SJCRH30 (cell line): ENCODE results near the gene ZBTB3. TPM values are rescaled to one million over a fixed set of nuclear protein-coding genes. Genes with fewer than 3 reads are reported as not detected.
"Not testable (repeated sequence)": the region's sequence is repeated elsewhere in the genome, so short reads cannot be mapped to it uniquely, and the experiment has no call there.

Experiments used
- DNase-seq, 2 experiments: peaks; one replicate each; pipeline ENCODE4 v3.0.0-alpha.2; 2015 to 2020
- H3K27ac ChIP-seq: fragments of 250-450 bp; sonication (Bioruptor Pico); 2 replicates; pipeline ENCODE4 v1.5.1; 2020; ENCODE audit warnings: mild to moderate bottlenecking, moderate library complexity
- H3K27me3 ChIP-seq: fragments of 250-450 bp; sonication (Bioruptor Pico); 2 replicates; pipeline ENCODE4 v1.5.1; 2020; ENCODE audit warnings: mild to moderate bottlenecking, moderate library complexity
- H3K36me3 ChIP-seq: fragments of 250-450 bp; sonication (Bioruptor Pico); 2 replicates; pipeline ENCODE4 v1.5.1; 2020; ENCODE audit warnings: mild to moderate bottlenecking, moderate library complexity
- H3K4me1 ChIP-seq: fragments of 250-450 bp; sonication (Bioruptor Pico); 2 replicates; pipeline ENCODE4 v1.5.1; 2020; ENCODE audit warnings: mild to moderate bottlenecking, moderate library complexity
- H3K4me3 ChIP-seq: fragments of 250-450 bp; sonication (Bioruptor Pico); 2 replicates; pipeline ENCODE4 v1.5.1; 2020; ENCODE audit warnings: mild to moderate bottlenecking, moderate library complexity
- H3K9me3 ChIP-seq: fragments of 250-450 bp; sonication (Bioruptor Pico); replicated peaks from 2 replicates; pipeline ENCODE4 v1.5.1; 2020; ENCODE audit warnings: mild to moderate bottlenecking, moderate library complexity
- total RNA-seq: library from RNA; depleted of rRNA; stranded (reverse); fragments of >200 nt; shearing (Covaris generic); gene quantifications from 2 replicates; pipeline ENCODE4 v1.2.3, GENCODE V29; 2014

ZBTB3 gene
- total RNA-seq, 1 experiment from 2014 or later = 7.6 TPM

DNA sequence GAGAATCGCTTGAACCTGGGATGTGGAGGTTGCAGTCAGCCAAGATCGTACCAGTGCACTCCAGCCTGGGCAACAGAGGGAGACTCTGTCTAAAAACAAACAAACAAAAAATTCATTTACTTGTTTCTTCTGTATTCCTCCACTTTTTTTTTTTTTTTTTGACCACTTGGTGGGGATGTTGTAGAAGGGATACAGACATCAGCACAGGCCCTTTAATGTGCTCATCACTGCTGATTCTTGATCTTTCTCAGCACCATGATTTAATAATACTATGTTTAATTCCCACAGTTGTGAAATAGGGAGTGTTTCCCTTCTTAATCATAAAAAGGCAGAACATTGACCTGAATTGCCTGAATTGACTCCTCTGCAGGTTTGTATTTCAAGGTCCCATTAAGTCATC lies 21.1 kb downstream of the ZBTB3 start:
- H3K4me1 ChIP-seq = no peaks in the 10 kb centered on the region
- H3K36me3 ChIP-seq = peaks cover 25% of the 10 kb centered on the region
- H3K9me3 ChIP-seq = no peaks in the 10 kb centered on the region
- H3K27ac ChIP-seq = no peak overlapping the region
- H3K4me3 ChIP-seq = no peak overlapping the region
- no peak for DNase-seq
- no peaks in the 10 kb centered on the region for H3K27me3 ChIP-seq

DNA sequence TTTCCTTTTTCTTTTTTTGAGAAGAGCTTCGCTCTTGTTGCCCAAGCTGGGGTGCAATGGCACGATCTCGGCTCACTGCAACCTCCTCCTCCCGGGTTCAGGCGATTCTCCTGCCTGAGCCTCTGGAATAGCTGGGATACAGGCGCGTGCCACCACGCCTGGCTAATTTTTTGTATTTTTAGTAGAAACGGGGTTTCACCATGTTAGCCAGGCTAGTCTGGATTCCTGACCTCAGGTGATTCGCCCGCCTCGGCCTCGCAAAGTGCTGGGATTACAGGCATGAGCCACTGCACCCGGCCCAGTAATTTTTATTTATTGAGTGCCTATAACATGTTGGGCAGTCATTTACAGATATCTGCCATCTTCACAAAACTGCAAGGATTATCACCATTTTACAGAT lies 23.9 kb downstream of the ZBTB3 start:
- not testable (repeated sequence) for H3K4me3 ChIP-seq, H3K9me3 ChIP-seq, H3K4me1 ChIP-seq, H3K27ac ChIP-seq, DNase-seq, H3K27me3 ChIP-seq
- peaks cover 22% of the 10 kb centered on the region for H3K36me3 ChIP-seq

DNA sequence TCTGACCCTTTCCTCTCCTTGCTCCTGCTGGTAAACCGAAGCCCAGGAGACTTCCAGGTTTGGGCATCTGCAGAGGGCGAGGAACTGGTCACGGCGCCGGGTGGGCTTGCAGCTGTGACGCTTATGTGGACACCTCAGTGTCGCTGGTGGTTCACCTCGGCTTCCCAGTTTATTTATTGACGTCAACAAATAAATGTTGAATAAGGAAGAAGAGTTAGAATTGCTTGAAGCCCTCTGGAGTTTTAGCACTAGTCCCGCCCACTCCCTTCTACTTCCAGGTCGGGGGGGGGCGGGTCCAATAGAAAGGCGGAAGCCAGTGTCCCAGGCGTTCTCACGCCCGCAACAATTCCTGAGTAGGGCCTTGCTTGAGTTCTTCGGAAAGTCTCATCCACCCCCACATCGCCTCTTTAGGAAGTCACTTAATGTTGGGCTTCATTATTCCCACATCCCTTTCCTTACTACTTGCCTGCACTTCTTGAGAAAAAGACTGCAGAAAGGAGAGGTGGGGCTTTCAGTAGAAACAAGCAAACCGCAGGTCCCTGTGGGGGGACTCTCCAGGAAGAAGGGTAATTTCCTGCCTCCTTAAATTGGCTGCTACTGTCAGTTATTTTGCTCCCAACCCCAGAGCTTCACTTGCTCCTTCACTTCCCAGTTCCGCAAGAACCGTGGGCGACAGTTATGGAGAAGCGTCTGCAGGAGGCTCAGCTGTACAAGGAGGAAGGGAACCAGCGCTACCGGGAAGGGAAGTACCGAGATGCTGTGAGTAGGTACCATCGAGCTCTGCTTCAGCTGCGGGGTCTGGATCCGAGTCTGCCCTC lies 25.6 kb downstream of the ZBTB3 start, which contains the start of gene TTC9C:
Gene TTC9C, plus strand, starts transcription at position 316 of the 818 bp plus-strand sequence. Its CDS starts 363 bp downstream, at position 679.
- Histone ChIP-seq H3K27ac (peak within 1 kb of the TSS; percentile 93), H3K36me3 (peaks cover 33% of the 10 kb centered on the region)

DNA sequence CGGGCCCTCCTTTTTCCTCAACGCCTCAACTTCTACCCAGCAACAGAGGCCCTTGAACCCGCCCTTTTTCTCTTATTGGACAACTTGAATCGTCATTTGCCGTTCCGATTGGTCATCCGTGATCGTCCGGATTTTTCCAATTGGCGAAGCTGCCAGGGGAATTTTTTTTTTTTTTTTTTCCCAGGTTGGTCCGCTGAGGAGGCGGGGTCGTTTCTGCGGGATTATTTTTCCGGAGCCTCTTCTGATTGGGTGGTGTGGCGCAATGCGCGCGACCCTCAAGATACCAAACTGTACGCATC lies 26.1 kb downstream of the ZBTB3 start:
- Histone ChIP-seq H3K27ac (peak overlapping the region; percentile 93), H3K36me3 (peaks cover 34% of the 10 kb centered on the region), H3K27me3 (no peaks in the 10 kb centered on the region), H3K9me3 (no peaks in the 10 kb centered on the region), H3K4me1 (no peaks in the 10 kb centered on the region; the same call in 1 of the 2 replicates), H3K4me3 (peak overlapping the region; percentile 79)
- peak; percentile 94 to 98 for DNase-seq

More for the DNA sequence above, 25.6 kb downstream of the ZBTB3 start, which contains the start of gene TTC9C:
- peak; percentile 87 to 91 for DNase-seq
- Histone ChIP-seq H3K9me3 (no peaks in the 10 kb centered on the region), H3K4me1 (no peaks in the 10 kb centered on the region; the same call in 1 of the 2 replicates), H3K4me3 (peak within 1 kb of the TSS; percentile 79), H3K27me3 (no peaks in the 10 kb centered on the region)

DNA sequence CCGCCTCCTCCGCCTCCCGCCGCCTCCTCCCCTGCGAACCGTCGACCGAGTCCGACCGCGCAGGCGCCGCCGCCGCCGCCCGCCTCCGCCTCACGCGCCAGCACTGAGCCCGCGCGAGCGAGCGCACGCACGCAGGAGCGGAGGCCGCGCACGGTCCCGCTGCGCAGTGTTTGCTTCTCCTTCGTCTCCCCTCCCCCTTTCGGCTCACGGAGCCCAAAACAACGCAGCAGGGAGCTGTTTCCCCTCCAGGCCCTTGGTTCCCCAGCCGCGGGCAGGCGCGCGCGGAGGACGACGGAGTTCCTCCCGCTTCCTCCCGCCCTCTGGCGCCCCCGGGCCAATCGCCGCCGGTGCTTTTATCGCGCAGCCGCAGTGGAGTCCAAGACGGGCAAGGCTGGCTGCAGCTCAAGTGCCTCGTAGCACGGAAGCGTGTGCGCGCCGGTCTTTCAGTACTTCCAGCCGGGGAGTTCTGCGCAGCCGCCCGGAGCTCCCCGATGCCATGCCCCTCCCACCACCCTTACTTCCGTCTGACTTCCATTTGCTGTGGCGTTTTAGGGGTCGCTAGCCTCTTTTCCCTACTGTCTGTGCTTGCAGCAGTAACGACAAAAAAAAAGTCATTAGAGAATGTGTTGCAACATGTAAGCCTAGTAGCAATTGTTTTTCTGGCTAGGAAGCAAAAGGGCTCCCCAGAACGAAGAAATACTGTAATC lies 26.6 kb downstream of the ZBTB3 start, which contains the start of gene HNRNPUL2:
Gene HNRNPUL2, minus strand, starts transcription at position 293 of the 707 bp plus-strand sequence. CDS start 301 bp downstream, outside the sequence.
- H3K4me1 ChIP-seq = no peaks in the 10 kb centered on the region; the same call in 1 of the 2 replicates
- peaks cover 39% of the 10 kb centered on the region for H3K36me3 ChIP-seq

DNA sequence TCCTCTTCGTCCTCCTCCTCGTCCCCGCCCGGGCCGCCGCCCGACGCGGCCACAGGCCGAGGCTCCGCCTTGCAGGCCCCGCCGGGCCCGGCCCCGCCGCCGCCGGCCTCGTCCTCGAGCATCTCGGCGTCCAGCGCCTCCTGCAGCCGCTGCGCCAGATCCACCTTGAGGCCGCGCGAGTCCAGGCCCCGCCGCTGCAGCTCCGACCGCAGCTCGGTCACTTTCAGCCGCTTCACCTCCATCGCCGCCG lies 27.1 kb downstream of the ZBTB3 start:
- peak overlapping the region; percentile 79 for H3K4me3 ChIP-seq
- peaks cover 44% of the 10 kb centered on the region for H3K36me3 ChIP-seq
- no peaks in the 10 kb centered on the region; the same call in 1 of the 2 replicates for H3K4me1 ChIP-seq
- H3K27ac ChIP-seq = peak overlapping the region; percentile 93; the same call in 1 of the 2 replicates
- no peak for DNase-seq
- no peaks in the 10 kb centered on the region for H3K9me3 ChIP-seq
- no peaks in the 10 kb centered on the region for H3K27me3 ChIP-seq

More for the DNA sequence above, 26.6 kb downstream of the ZBTB3 start, which contains the start of gene HNRNPUL2:
- DNase-seq = peak; percentile 98 to 99
- H3K4me3 ChIP-seq = peak within 1 kb of the TSS; percentile 79
- H3K9me3 ChIP-seq = no peaks in the 10 kb centered on the region
- no peaks in the 10 kb centered on the region for H3K27me3 ChIP-seq
- H3K27ac ChIP-seq = peak within 1 kb of the TSS; percentile 93

DNA sequence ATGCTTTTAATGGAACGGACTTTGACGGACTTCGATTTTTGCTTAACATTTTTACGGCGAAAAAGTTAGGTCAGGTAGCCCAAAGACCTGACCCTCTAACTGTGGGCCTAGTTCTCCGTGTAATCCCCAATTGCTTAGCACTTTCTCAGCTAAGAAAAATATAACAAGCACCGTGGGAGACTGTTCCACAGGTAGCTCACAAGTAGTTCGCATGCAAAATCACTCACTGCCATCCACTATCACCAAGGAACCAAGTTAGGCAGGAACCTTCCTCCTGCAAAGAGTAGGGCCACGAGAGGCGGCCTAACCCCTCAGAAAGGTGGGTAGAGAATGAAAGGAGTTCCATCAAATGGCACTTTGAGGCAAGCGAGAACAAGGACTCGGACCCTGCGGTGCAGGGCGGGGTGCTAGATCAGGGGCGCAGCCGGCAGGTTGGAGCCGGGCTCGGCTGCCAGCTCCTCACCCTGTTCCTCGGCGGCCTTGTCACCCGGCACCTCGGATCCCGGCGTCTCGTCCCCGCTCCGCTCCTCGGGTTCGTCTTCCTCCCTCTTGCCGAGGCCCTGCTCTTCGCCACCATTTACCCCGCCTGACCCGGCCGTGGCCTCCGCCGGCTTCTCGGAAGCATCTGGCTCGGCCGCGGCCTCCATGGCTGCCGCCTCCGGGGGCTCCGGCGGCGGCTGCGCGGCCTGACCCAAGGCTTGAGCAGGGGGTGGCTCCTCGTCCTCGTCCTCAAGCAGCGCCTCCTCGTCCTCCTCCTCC lies 27.6 kb downstream of the ZBTB3 start:
- H3K27ac ChIP-seq = no peak overlapping the region; the same call in 1 of the 2 replicates
- H3K4me3 ChIP-seq = peak overlapping the region; percentile 79
- DNase-seq = peak in 1 of 2 experiments; percentile 18
- H3K9me3 ChIP-seq = no peaks in the 10 kb centered on the region
- peaks cover 49% of the 10 kb centered on the region for H3K36me3 ChIP-seq
- no peaks in the 10 kb centered on the region; the same call in 1 of the 2 replicates for H3K4me1 ChIP-seq
- H3K27me3 ChIP-seq = no peaks in the 10 kb centered on the region

DNA sequence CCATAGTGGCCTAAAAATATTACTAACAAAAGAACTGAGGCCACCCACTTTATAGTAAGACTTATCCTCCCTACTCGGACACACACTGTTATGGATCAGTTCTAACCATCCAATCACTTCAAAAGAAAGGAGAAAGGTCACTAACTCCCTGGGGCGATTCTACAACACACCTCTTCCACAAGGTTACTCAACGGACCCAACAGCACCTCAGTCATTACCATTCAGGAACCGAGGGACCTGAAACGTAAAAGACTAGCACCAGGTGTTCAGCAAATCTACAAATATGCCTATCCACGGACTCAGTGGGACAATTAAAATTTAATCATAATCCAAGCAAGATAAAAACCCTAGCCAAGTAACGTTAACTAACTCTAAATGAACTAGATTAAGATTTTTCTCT lies 28.3 kb downstream of the ZBTB3 start:
- Histone ChIP-seq H3K9me3 (no peaks in the 10 kb centered on the region), H3K4me1 (no peaks in the 10 kb centered on the region; the same call in 1 of the 2 replicates), H3K4me3 (peak overlapping the region; percentile 79), H3K27ac (no peak overlapping the region), H3K36me3 (peaks cover 51% of the 10 kb centered on the region), H3K27me3 (no peaks in the 10 kb centered on the region)
- no peak for DNase-seq

DNA sequence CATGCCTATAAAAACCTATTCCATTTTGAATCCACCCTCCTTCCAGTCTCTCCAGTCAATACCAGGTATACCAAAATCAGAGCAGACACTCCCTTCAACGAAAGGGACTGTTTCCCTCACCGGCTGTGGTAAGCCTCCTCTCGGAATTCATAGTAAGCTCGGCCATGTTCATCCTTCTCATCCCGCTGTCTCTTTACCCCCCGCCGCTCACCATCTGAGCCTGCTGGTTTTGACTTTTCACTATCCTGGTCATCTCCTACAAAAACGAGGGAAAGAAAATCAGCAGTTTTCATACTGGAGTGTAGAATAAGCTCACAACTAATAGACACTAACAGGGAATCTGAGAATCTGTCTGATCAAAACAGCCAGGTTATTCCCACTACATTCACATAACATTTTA lies 29.8 kb downstream of the ZBTB3 start:
- no peak overlapping the region for H3K27ac ChIP-seq

DNA sequence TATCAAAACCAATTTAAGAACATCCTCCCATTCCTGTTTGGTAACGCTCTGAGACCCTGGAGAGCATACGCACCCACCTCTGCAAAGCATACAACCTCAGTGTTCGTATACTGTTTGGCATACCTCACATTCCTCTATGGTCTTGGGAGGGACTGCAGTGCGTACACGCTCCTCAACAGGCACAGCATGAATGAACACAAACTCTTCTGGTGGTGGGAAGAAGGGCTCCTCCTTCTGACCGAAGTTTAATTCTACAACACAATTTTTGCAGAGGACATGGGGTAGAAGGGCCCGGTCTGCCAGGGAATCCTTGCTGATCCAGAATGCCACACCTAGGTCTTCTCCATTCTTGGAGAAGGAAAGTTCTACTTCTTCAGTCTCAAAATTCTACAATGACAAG lies 32.0 kb downstream of the ZBTB3 start:
- no peaks in the 10 kb centered on the region for H3K27me3 ChIP-seq
- H3K4me1 ChIP-seq = no peaks in the 10 kb centered on the region; the same call in 1 of the 2 replicates
- peaks cover 82% of the 10 kb centered on the region for H3K36me3 ChIP-seq
- H3K9me3 ChIP-seq = no peaks in the 10 kb centered on the region
- H3K27ac ChIP-seq = no peak overlapping the region
- DNase-seq = no peak
- H3K4me3 ChIP-seq = no peak overlapping the region

More for the DNA sequence above, 29.8 kb downstream of the ZBTB3 start:
- Histone ChIP-seq H3K4me3 (peak overlapping the region; percentile 79), H3K36me3 (peaks cover 62% of the 10 kb centered on the region), H3K9me3 (no peaks in the 10 kb centered on the region), H3K27me3 (no peaks in the 10 kb centered on the region), H3K4me1 (no peaks in the 10 kb centered on the region; the same call in 1 of the 2 replicates)
- DNase-seq = no peak

DNA sequence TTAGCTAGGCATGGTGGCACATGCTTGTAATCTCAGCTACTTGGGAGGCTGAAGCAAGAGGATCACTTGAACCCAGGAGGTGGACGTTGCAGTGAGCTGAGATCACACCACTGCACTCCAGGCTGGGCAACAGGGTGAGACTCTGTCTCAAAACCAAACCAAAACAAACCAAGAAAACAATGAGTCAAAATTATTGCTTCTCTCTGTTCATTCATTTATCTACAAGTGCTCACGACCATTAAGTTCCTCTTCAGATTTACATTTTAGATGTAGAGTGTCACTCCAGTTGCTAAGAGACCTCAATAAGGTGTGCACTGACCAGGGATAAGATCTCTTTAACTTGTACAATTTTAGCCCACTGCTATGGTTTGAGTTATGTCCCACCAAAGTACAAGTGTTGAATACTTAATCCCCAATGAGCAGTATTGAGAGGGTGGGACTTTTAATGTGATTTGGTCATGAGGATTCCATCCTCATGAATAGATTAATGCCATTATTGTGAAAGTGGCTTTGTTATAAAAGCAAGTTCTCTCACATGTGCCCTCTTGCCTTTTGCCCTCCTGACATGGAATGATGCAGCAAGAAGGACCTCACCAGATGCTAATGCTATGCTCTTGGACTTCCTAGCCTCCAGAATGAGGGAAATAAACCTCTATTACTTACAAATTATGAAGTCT lies 34.5 kb downstream of the ZBTB3 start:
- peaks cover 90% of the 10 kb centered on the region for H3K36me3 ChIP-seq

DNA sequence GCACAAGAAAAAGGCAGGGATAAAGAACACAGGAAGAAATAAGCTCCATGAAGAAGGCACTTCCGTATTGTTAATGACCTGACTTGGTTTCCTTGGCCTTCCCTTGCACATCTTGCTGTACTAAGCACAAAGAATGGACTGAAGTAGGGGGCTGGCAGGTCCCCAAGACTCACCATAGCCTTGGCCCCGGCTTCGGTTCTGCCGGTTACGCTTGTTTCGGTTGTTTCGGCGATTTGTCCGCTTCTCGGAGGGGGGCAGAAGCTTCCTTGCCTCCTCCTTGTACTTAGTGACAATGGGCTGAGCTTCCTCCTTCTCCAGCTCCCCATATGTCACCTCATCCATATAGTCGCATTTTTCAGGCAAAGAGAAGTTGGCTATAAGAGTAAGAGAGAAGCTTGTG lies 37.1 kb downstream of the ZBTB3 start:
- no peak overlapping the region for H3K27ac ChIP-seq
- no peak overlapping the region for H3K4me3 ChIP-seq
- H3K4me1 ChIP-seq = no peaks in the 10 kb centered on the region
- H3K9me3 ChIP-seq = no peaks in the 10 kb centered on the region
- peaks cover 87% of the 10 kb centered on the region for H3K36me3 ChIP-seq
- no peaks in the 10 kb centered on the region for H3K27me3 ChIP-seq
- DNase-seq = no peak

More for the DNA sequence above, 34.5 kb downstream of the ZBTB3 start:
- Histone ChIP-seq H3K27me3 (no peaks in the 10 kb centered on the region), H3K4me1 (no peaks in the 10 kb centered on the region; the same call in 1 of the 2 replicates), H3K9me3 (no peaks in the 10 kb centered on the region), H3K27ac (no peak overlapping the region), H3K4me3 (no peak overlapping the region)
- no peak for DNase-seq

DNA sequence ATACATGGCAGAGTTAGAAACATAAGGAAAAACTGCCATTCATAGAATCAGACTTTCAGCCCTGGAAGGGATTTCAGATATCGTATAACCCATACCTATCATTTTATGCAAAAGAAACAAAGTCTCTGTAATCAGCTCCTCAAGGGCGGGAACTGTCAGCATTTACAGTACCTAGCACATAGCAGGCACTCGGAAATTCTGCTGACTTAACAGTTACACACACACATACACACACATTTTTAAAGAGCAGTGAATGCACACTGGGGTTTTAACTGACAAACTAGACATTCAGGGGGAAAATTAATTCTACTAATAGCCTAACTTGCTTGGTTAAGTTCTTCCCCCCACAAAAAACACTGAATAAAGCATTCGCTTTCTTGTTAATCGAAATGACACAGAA lies 37.8 kb downstream of the ZBTB3 start:
- peaks cover 87% of the 10 kb centered on the region for H3K36me3 ChIP-seq
- no peak overlapping the region for H3K4me3 ChIP-seq
- H3K27me3 ChIP-seq = no peaks in the 10 kb centered on the region
- DNase-seq = no peak
- H3K4me1 ChIP-seq = no peaks in the 10 kb centered on the region
- no peaks in the 10 kb centered on the region for H3K9me3 ChIP-seq
- H3K27ac ChIP-seq = no peak overlapping the region
